ENCODE results near the gene ARHGEF2. TPM values are rescaled to one million over a fixed set of nuclear protein-coding genes. Genes with fewer than 3 reads are reported as not detected.

Gene ARHGEF2
- total RNA-seq, 3 donors from 2014 or later: 79.7 to 132 (median 90.5) TPM

DNA sequence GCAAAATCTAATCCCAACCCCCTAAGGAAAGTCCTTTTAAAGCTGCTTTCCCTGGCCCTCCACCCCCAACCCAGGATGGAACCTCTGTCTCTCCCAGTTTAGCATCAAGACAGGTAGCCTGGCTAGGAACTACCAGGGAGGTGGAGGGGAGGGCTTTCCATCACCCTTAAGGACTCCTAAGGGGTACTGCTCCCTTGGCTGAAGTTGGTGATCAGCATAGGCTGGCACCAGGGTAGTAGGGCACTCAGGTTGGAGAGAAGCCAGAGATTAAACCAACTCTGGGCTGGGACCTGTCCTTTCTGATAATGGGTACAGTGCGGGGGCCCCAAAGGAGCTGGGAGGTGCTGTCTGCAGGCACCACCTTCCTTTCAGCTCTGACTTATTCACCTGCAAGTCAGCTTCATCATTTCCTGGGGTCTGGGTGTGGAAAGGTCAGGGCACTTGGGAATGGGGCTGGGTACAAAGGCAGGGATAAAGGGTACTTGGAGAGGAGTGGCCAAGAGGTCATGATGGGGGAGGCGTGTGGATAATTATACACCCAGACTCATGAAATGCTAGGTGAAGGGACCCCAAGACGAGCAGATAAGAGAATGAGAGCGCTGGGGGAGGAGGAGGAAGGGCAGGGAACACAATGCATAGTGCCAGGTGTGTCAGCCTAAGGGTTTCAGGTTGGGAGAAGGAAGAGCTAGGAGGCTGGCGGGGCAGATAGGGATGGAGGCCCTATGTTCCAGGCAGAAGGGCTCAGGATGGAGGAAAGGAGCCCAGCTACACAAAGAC, 1.2 kb downstream of the ARHGEF2 start:
- peak; percentile 27 for ATAC-seq
- no peaks in the 10 kb centered on the region for H3K9me3 ChIP-seq
- TF ChIP-seq, protein P1, sequence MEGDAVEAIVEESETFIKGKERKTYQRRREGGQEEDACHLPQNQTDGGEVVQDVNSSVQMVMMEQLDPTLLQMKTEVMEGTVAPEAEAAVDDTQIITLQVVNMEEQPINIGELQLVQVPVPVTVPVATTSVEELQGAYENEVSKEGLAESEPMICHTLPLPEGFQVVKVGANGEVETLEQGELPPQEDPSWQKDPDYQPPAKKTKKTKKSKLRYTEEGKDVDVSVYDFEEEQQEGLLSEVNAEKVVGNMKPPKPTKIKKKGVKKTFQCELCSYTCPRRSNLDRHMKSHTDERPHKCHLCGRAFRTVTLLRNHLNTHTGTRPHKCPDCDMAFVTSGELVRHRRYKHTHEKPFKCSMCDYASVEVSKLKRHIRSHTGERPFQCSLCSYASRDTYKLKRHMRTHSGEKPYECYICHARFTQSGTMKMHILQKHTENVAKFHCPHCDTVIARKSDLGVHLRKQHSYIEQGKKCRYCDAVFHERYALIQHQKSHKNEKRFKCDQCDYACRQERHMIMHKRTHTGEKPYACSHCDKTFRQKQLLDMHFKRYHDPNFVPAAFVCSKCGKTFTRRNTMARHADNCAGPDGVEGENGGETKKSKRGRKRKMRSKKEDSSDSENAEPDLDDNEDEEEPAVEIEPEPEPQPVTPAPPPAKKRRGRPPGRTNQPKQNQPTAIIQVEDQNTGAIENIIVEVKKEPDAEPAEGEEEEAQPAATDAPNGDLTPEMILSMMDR (IDR thresholded peaks at IDR 0.05): no peak
- intact Hi-C loops (cut with DNase I, micrococcal nuclease): no loop called here
- peaks cover 26% of the 10 kb centered on the region for H3K4me1 ChIP-seq (ENCODE audit: low read depth)
- no peaks in the 10 kb centered on the region for H3K36me3 ChIP-seq (ENCODE audit: low read depth)
- no peak for DNase-seq
- peak overlapping the region; percentile 74 for H3K4me3 ChIP-seq

DNA sequence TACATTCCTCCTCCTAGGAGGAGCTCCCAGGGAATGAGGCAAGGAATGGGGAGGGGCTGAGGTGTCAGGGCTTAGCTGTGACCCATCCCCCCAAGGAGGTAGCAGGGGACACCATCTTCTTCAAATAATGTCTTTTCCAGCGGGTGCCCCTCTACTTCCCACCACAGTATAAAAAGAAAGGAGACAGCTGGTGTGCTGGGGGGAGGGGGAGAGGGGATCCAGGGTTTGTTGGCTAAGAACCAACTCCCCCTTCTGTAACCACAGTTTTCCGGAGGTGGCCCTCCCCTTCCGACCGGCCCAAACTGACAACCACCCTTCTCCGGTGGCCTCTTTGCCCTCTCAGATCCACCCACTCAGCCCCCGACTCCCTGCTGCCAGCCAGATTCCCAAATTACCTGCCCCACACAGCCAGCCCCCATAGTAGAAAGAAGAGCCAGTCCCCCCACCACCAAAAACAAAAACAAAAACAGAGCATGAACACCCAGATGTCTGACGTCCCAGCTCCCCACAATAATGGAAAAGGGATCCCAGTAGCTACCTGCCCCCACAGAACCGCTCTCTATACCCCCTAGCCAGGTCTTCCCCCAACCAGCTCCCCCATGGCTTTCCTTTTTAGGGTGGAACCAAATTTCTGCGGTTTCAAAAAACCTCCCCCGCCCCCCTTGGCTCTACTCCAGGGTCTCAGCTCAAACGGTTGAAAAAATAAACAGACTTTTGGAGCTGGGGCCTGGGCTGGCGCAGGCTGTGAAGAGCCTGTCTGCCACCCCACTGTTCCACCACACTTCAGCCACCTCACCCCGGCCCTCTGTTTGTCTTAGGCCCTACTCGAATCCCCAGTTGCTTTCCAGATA, 2.1 kb downstream of the ARHGEF2 start:
- Histone ChIP-seq H3K4me3 (no peak overlapping the region), H3K9me3 (no peaks in the 10 kb centered on the region), H3K4me1 (ENCODE audit: low read depth) (peaks cover 26% of the 10 kb centered on the region), H3K36me3 (ENCODE audit: low read depth) (no peaks in the 10 kb centered on the region)
- intact Hi-C loops (cut with DNase I, micrococcal nuclease): no loop called here
- peak; percentile 71 to 76 (median 72) for DNase-seq
- ATAC-seq: no peak
- TF ChIP-seq, protein P1 (IDR thresholded peaks at IDR 0.05): no peak

DNA sequence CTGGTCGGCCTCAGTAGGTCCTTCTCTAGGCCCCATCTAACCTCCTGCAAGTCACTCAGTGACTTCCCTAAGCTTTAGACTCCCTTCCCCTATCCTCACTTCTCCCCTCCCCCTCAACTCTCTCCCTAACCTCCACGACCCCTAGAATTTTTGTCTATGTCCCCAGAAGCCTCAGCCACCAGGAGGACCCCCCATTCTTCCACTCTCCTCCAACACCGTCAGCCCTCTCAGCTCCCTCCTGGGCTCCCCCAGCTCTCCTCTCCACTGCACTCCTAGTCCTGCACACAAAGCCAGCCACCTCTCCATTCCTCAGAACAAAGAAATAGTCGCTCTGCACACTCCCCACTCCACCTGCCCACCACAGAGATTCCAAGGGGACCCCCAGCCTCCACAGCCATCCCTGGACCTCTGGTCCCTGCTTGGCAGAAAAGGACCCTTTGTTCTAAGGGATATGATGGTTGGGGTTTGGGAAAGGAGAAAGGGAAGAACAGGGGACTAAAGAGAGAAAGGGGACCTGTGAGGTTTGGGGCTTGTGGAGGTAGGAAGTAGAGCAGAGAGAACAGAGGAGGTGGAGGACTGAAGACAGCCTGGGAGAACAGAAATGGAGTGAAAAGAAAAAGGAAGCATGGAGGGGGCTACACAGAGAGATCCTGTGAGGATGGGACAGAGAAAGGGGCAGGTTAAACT, 2.8 kb downstream of the ARHGEF2 start:
- H3K36me3 ChIP-seq (ENCODE audit: low read depth): no peaks in the 10 kb centered on the region
- H3K4me3 ChIP-seq: no peak overlapping the region
- peaks cover 26% of the 10 kb centered on the region for H3K4me1 ChIP-seq (ENCODE audit: low read depth)
- TF ChIP-seq, protein P1 (IDR thresholded peaks at IDR 0.05): no peak
- intact Hi-C loops (cut with DNase I, micrococcal nuclease): no loop called here
- H3K9me3 ChIP-seq: no peaks in the 10 kb centered on the region
- peak in 1 of 3 donors; percentile 39 for DNase-seq
- no peak for ATAC-seq

DNA sequence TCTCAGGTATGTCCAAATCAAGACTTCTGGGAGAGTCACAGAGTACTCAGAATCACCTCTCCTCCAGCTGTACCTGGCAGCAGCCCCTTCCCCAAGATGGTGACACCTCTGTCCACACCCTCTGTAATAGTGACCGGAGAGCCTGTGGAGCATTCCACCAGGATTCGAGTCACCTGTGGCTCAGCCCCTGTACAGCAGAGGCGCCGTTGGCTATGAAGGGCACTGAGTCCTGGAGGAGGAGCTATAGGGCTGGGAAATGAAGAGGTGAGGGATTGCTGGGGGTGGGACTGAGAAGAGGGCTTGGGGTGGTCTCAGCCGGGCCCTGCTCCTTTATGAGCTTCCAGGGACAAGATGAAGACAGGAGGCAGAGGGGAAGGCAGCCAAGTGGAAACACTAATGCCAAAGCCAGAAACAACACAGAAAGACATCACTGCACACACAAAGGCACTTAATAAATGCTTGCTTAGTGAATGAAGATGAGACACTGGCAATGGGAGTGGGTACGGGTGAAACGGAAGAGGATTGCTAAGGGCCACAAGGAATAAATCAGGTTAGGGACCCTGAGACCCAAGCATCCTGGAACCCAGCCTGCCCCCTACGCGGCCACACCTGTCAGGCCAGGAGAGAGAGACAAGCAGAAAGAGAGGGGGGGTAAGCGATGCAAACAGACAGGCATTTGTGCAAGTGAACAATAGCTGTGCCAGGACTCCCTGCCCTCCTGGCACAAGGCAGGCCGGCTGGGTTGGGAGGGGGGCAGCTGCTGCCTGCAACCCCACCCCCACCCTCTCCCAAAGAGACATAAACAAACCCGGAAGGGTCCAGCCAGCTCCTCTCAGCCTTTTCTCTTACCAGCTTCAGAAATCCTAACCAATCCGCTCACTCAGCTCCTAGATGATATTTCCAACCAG, 3.9 kb downstream of the ARHGEF2 start:
- ATAC-seq (no peak), DNase-seq (no peak)
- intact Hi-C loops (cut with DNase I, micrococcal nuclease): no loop called here
- Histone ChIP-seq H3K4me1 (ENCODE audit: low read depth) (peaks cover 27% of the 10 kb centered on the region), H3K4me3 (no peak overlapping the region), H3K36me3 (ENCODE audit: low read depth) (no peaks in the 10 kb centered on the region), H3K9me3 (no peaks in the 10 kb centered on the region)
- TF ChIP-seq, protein P1 (IDR thresholded peaks at IDR 0.05): no peak

DNA sequence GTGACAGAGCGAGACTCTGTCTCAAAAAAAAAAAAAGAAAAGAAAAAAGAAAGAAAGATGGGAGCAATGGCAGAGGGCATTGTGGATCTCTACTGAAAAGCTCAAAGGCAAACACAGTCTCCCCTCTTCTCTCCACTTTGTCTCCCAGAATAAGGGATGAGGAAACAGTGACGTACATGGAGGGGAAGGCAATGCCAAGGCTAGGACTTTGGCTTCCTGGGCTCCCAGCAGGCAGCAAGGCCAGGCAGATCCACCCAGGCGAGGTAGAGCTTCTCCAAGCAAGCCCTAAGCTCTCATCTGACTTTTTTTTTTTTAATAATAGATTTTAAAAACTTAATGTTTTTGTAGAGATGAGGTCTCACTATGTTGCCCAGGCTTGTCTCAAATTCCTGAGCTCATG, 4.6 kb downstream of the ARHGEF2 start:
- DNase-seq: no peak
- ATAC-seq: no peak
- peaks cover 29% of the 10 kb centered on the region for H3K4me1 ChIP-seq (ENCODE audit: low read depth)
- TF ChIP-seq, protein P1 (IDR thresholded peaks at IDR 0.05): no peak
- no peak overlapping the region for H3K4me3 ChIP-seq
- no peaks in the 10 kb centered on the region for H3K36me3 ChIP-seq (ENCODE audit: low read depth)
- intact Hi-C loops (cut with DNase I, micrococcal nuclease): no loop called here
- H3K9me3 ChIP-seq: no peaks in the 10 kb centered on the region
